Neural crest cell (in vitro differentiated cells): ENCODE measurements around the gene AHSP. TPM values are rescaled to one million over a fixed set of nuclear protein-coding genes. Genes with fewer than 3 reads are reported as not detected.
A peak's percentile ranks its signal among the peaks of the same experiment; 100 is the strongest.
"Not testable (repeated sequence)": the region's sequence is repeated elsewhere in the genome, so short reads cannot be mapped to it uniquely, and the experiment has no call there.

Source experiments
- DNase-seq: peaks from one replicate; pipeline ENCODE4 v3.0.0; 2021; ENCODE audit warnings: low read depth, mixed read lengths, low spot score
- H3K27ac Mint-ChIP-seq: one replicate; pipeline ENCODE4 v1.8.0; 2021; ENCODE audit warnings: mild to moderate bottlenecking, mixed read lengths; ENCODE audit not compliant: unreplicated experiment
- H3K27me3 Mint-ChIP-seq: 2 replicates; pipeline ENCODE4 v1.8.0; 2021; ENCODE audit warnings: low read depth, mild to moderate bottlenecking, mixed read lengths
- H3K36me3 Mint-ChIP-seq: 2 replicates; pipeline ENCODE4 v1.8.0; 2021; ENCODE audit warnings: low read depth, mild to moderate bottlenecking, mixed read lengths
- H3K4me1 Mint-ChIP-seq: 2 replicates; pipeline ENCODE4 v1.8.0; 2021; ENCODE audit warnings: mixed read lengths
- H3K4me3 Mint-ChIP-seq: one replicate; pipeline ENCODE4 v1.8.0; 2021; ENCODE audit warnings: mild to moderate bottlenecking, mixed read lengths
- H3K9me3 Mint-ChIP-seq: 2 replicates; pipeline ENCODE4 v1.8.0; 2021; ENCODE audit warnings: mixed read lengths
- total RNA-seq: library from RNA; stranded (reverse); gene quantifications from 2 replicates; pipeline ENCODE4 v1.2.1, GENCODE V29; 2021
- TF ChIP-seq, protein P1 (sequence below): fragments of 200-600 bp; sonication (generic); conservative IDR thresholded peaks from 2 replicates; pipeline ENCODE4 v1.5.0; 2021; ENCODE audit warnings: antibody characterized with exemption, mild to moderate bottlenecking

Gene AHSP
- total RNA-seq, 1 donor from 2014 or later: not detected

DNA sequence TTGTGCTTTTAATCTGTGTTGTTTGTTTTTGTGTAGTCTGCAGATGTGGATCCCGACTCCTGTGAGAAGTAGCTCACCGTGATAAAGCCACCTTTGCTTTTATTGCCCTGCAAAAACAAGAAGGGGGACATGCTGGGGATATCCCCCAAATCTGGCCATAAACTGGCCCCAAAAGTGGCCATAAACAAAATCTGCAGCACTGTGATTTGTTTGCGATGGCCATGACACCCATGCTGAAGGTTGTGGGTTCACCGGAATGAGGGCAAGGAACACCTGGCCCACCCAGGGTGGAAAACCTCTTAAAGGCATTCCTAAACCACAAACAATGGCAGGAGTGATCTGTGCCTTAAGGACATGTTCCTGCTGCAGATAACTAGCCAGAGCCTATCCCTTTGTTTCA, 15.1 kb downstream of the AHSP start:
- no peak overlapping the region for H3K4me3 Mint-ChIP-seq
- TF ChIP-seq, protein P1, sequence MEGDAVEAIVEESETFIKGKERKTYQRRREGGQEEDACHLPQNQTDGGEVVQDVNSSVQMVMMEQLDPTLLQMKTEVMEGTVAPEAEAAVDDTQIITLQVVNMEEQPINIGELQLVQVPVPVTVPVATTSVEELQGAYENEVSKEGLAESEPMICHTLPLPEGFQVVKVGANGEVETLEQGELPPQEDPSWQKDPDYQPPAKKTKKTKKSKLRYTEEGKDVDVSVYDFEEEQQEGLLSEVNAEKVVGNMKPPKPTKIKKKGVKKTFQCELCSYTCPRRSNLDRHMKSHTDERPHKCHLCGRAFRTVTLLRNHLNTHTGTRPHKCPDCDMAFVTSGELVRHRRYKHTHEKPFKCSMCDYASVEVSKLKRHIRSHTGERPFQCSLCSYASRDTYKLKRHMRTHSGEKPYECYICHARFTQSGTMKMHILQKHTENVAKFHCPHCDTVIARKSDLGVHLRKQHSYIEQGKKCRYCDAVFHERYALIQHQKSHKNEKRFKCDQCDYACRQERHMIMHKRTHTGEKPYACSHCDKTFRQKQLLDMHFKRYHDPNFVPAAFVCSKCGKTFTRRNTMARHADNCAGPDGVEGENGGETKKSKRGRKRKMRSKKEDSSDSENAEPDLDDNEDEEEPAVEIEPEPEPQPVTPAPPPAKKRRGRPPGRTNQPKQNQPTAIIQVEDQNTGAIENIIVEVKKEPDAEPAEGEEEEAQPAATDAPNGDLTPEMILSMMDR: no peak
- no peaks in the 10 kb centered on the region for H3K36me3 Mint-ChIP-seq
- H3K4me1 Mint-ChIP-seq: no peaks in the 10 kb centered on the region
- H3K27me3 Mint-ChIP-seq: peaks cover 39% of the 10 kb centered on the region
- peaks cover 13% of the 10 kb centered on the region for H3K9me3 Mint-ChIP-seq
- DNase-seq: no peak
- H3K27ac Mint-ChIP-seq: no peak overlapping the region

DNA sequence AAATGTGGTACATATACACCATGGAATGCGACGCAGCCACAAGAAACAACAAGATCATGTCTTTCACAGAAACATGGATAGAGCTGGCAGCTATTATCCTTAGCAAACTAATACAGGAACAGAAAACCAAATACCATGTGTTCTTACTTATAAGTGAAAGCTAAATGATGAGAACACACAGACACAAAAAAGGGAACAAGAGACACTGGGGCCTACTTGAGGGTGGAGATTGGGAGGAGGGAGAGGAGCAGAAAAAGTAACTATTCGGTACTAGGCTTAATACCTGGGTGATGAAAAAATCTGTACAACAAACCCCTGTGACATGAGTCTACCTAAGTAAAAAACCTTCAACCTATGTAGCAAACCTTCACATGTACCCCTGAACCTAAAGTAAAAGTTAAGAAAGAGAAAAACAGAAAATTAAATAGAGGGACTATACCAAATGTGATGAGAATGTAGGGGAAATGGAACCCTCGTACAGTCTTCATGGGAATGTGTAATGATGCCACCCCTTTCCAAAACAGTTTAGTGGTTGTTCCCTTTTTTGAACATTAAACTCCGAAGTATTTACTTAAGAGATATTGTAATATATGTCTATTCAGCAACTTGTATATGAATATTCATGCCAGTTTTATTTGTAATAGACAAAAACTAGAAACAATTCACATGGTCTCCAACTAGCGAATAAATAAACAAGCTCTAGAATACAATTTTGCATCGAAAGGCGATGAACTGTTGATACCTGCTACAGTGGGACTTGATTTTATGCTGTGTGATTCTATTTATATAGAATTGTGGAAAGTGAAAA, 33.9 kb downstream of the AHSP start:
- no peak for DNase-seq
- TF ChIP-seq, protein P1: no peak
- Mint-ChIP-seq H3K27me3 (peaks cover 54% of the 10 kb centered on the region), H3K27ac (no peak overlapping the region), H3K36me3 (no peaks in the 10 kb centered on the region), H3K4me1 (no peaks in the 10 kb centered on the region), H3K4me3 (no peak overlapping the region), H3K9me3 (peaks cover 4% of the 10 kb centered on the region)

DNA sequence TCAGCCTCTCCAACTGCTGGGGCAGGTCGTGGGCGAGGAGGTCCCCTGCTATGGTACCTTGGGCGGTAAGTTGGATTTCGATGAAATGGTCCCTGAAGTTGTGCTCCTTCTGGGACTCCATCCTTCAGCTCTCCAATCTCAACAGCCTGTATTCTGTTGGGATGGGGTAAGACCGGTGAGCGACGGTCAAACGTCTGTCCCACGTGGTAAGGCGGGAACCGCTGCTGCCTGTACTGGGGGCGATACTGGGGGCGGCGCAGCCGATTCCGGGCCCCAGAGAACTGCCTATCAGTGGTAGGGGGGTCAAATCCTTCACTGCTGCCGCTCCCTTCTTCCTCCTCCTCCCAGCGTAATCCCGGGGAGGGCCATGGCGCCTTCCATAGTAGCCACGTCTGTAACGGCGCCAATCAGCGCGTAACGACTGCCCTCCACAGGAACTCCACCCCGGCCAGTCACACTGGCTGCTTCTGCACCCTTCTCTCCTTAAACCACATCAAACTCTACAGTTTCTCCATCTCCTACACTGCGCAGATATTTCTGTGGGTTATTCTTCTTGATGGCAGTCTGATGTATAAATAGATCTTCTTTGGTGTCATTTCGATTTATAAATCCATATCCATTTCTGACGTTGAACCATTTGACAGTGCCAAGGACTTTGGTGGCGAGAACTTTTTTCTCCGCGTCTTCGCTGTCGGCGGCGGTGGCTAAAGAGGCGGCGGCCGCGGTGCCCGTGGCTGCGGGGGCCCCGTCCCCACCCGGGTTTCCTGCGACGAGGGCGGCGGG, 41.1 kb downstream of the AHSP start:
- no peak overlapping the region for H3K27ac Mint-ChIP-seq
- peak overlapping the region; percentile 42 for H3K4me3 Mint-ChIP-seq
- DNase-seq: no peak
- no peaks in the 10 kb centered on the region for H3K36me3 Mint-ChIP-seq
- no peaks in the 10 kb centered on the region for H3K4me1 Mint-ChIP-seq
- TF ChIP-seq, protein P1: no peak
- peaks cover 92% of the 10 kb centered on the region for H3K27me3 Mint-ChIP-seq
- H3K9me3 Mint-ChIP-seq: peaks cover 7% of the 10 kb centered on the region

DNA sequence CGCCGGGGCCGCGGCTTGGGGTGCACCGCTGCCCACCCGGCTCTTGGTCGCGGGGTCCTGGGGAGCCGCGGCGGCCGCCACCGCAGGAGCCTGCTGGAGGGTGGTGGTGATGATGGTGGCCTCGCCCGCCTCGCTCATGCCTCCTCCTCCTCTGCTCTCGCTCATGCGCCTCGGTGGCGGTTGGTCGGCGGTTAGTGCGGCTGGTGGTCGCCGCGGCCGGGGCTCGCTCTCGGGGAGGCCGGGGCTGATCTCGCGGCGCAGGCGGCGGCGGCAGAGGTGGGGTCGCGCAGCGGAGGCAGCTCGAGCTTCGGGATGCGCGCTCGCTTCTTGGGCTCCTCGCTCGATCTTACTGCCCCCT, 41.6 kb downstream of the AHSP start:
- TF ChIP-seq, protein P1: no peak
- Mint-ChIP-seq H3K4me3 (no peak overlapping the region), H3K27ac (no peak overlapping the region), H3K9me3 (peaks cover 11% of the 10 kb centered on the region), H3K4me1 (no peaks in the 10 kb centered on the region), H3K36me3 (no peaks in the 10 kb centered on the region), H3K27me3 (peaks cover 88% of the 10 kb centered on the region)
- no peak for DNase-seq

DNA sequence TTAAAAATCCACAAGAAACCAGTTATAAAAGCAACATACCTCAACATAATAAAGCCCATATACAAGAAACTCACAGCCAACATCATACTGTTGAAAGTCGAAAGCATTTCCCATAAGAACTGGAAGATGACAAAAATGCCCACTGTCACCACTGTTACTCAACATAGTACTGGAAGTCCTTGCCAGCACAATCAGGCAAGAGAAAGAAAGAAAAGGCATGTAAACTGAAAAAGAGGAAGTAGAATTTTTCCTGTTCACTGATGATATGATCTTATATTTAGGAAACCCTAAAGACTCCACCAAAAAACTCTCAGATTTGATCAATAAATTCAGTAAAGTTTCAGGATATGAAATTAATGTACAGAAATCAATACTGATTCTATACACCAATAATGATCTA, 45.1 kb downstream of the AHSP start:
- Mint-ChIP-seq H3K36me3 (peaks cover 3% of the 10 kb centered on the region), H3K27ac (no peak overlapping the region), H3K4me3 (no peak overlapping the region), H3K9me3 (peaks cover 22% of the 10 kb centered on the region), H3K27me3 (peaks cover 53% of the 10 kb centered on the region), H3K4me1 (no peaks in the 10 kb centered on the region)
- TF ChIP-seq, protein P1: no peak
- no peak for DNase-seq

DNA sequence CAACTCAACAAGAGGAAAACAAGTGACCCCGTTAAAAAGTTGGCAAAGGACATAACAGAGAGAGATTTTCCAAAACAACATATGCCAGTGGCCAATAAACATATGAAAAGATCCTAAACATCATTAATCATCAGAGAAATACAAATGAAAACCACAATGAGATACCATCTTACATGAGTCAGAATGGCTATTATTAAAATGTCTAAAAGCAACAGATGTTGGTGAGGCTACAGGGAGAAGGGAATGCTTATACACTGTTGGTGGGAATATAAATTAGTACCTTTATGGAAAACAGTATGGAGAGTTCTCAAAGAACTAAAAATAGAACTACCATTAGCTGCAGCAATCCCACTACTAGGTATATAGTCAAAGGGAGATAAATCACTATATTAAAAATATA, 46.5 kb downstream of the AHSP start:
- DNase-seq, H3K36me3 Mint-ChIP-seq, H3K4me1 Mint-ChIP-seq, H3K27ac Mint-ChIP-seq, H3K4me3 Mint-ChIP-seq: not testable (repeated sequence)
- H3K9me3 Mint-ChIP-seq: peaks cover 22% of the 10 kb centered on the region
- H3K27me3 Mint-ChIP-seq: peaks cover 40% of the 10 kb centered on the region
